ENCODE data around the gene AIFM2.

- TF ChIP-seq, protein P1, sequence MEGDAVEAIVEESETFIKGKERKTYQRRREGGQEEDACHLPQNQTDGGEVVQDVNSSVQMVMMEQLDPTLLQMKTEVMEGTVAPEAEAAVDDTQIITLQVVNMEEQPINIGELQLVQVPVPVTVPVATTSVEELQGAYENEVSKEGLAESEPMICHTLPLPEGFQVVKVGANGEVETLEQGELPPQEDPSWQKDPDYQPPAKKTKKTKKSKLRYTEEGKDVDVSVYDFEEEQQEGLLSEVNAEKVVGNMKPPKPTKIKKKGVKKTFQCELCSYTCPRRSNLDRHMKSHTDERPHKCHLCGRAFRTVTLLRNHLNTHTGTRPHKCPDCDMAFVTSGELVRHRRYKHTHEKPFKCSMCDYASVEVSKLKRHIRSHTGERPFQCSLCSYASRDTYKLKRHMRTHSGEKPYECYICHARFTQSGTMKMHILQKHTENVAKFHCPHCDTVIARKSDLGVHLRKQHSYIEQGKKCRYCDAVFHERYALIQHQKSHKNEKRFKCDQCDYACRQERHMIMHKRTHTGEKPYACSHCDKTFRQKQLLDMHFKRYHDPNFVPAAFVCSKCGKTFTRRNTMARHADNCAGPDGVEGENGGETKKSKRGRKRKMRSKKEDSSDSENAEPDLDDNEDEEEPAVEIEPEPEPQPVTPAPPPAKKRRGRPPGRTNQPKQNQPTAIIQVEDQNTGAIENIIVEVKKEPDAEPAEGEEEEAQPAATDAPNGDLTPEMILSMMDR (IDR thresholded peaks at IDR 0.05) = no peak
- no peak for TF ChIP-seq POLR2A (IDR thresholded peaks at IDR 0.05)
- TF ChIP-seq POLR2AphosphoS5 (IDR thresholded peaks at IDR 0.05; ENCODE audit: insufficient read depth in 1 of 2, low read depth in 1 of 2) = no peak
Measured at GRCh38 chr10:70135046-70135445, 2.4 kb upstream of the AIFM2 start.
